Keratinocyte (primary cell): ENCODE data around the gene RGS6. TPM values are rescaled to one million over a fixed set of nuclear protein-coding genes. Genes with fewer than 3 reads are reported as not detected.

Experiments
- DNase-seq: peaks from one replicate; pipeline ENCODE4 v3.0.0-alpha.2; 2011; ENCODE audit warnings: low read depth, missing footprints, low spot score
- FAIRE-seq: peaks from 2 replicates; lab custom pipeline; 2011; peaks lifted over from hg19 to GRCh38; lab: Jason Lieb, UNC
- H2AFZ ChIP-seq: 2 replicates; pipeline ENCODE4 v1.6.0; 2012; ENCODE audit warnings: low read length, control low read depth, inconsistent platforms; ENCODE audit not compliant: control insufficient read depth
- H3K27ac ChIP-seq: 2 replicates; pipeline ENCODE4 v1.5.1; 2011; ENCODE audit warnings: low read length; ENCODE audit not compliant: control insufficient read depth, insufficient read depth
- H3K27me3 ChIP-seq: 3 replicates; pipeline ENCODE4 v1.6.0; 2011; ENCODE audit warnings: low read length; ENCODE audit not compliant: control insufficient read depth, insufficient read depth; ENCODE audit errors: extremely low read depth
- H3K36me3 ChIP-seq, 2 experiments: 2 replicates in 1 of 2; 3 replicates in 1 of 2; pipeline ENCODE4 v1.5.1; 2011; ENCODE audit warnings: low read length in 2 of 2, mild to moderate bottlenecking in 1 of 2; ENCODE audit not compliant: control insufficient read depth in 2 of 2, insufficient read depth in 2 of 2; ENCODE audit errors: extremely low read depth in 1 of 2
- H3K4me1 ChIP-seq: 3 replicates; pipeline ENCODE4 v1.5.1; 2011; ENCODE audit warnings: low read length; ENCODE audit not compliant: control insufficient read depth, insufficient read depth; ENCODE audit errors: extremely low read depth
- H3K4me2 ChIP-seq: 3 replicates; pipeline ENCODE4 v1.6.0; 2011; ENCODE audit warnings: low read depth, low read length; ENCODE audit not compliant: control insufficient read depth, insufficient read depth; ENCODE audit errors: extremely low read depth
- H3K4me3 ChIP-seq, 3 experiments: fragments of 200-600 bp in 1 of 3; sonication (generic) in 1 of 3; 2 replicates in 2 of 3; 3 replicates in 1 of 3; pipeline ENCODE4 v1.5.1; 2011 to 2016; ENCODE audit warnings: low read length in 3 of 3, mild to moderate bottlenecking in 3 of 3, control low read depth in 2 of 3, inconsistent platforms in 1 of 3, low read depth in 1 of 3, mixed read lengths in 1 of 3, mixed run types in 1 of 3, moderate library complexity in 1 of 3; ENCODE audit not compliant: control insufficient read depth in 2 of 3, insufficient read depth in 2 of 3; ENCODE audit errors: extremely low read depth in 1 of 3
- H3K79me2 ChIP-seq: 2 replicates; pipeline ENCODE4 v1.6.0; 2012; ENCODE audit warnings: low read length; ENCODE audit not compliant: control insufficient read depth, insufficient read depth
- H3K9ac ChIP-seq: 3 replicates; pipeline ENCODE4 v1.6.0; 2011; ENCODE audit warnings: low read length; ENCODE audit not compliant: control insufficient read depth, insufficient read depth; ENCODE audit errors: extremely low read depth
- H3K9me1 ChIP-seq: 3 replicates; pipeline ENCODE4 v1.6.0; 2011; ENCODE audit warnings: low read length; ENCODE audit not compliant: control insufficient read depth, insufficient read depth; ENCODE audit errors: extremely low read depth
- H3K9me3 ChIP-seq: 2 replicates; pipeline ENCODE4 v1.5.1; 2012; ENCODE audit warnings: low read depth, low read length; ENCODE audit not compliant: control insufficient read depth
- H4K20me1 ChIP-seq: 3 replicates; pipeline ENCODE4 v1.6.0; 2011; ENCODE audit warnings: low read length; ENCODE audit not compliant: control insufficient read depth, insufficient read depth; ENCODE audit errors: extremely low read depth
- EZH2 ChIP-seq: IDR thresholded peaks from one replicate; pipeline ENCODE4 v1.6.1; 2012; ENCODE audit warnings: inconsistent platforms, mild to moderate bottlenecking, low read length, moderate library complexity
- dilution Hi-C: fragments of 300-500 bp; cut with MboI; formaldehyde crosslinking; loops from one replicate; pipeline ENCODE4 v1.7.0; 2020; ENCODE audit warnings: low sequenced_read_pairs; ENCODE audit not compliant: extremely low pct_ligation_motif_present
- polyA plus RNA-seq, 5 experiments: library from polyadenylated mRNA; depleted of rRNA in 3 of 5; stranded (reverse) in 3 of 5; stranded (forward) in 1 of 5; unstranded in 1 of 5; fragments of >200 nt; gene quantifications; 1 replicate in 1 of 5; 2 replicates in 3 of 5; 3 replicates in 1 of 5; pipeline versions ENCODE4 v1.2.1 to v1.2.3, GENCODE V29; 2011 to 2012; ENCODE audit warnings: missing spikeins in 2 of 5, low read depth in 1 of 5, low replicate concordance in 1 of 5
- TF ChIP-seq, protein P1 (sequence below), 3 experiments: IDR thresholded peaks in 1 of 3; conservative IDR thresholded peaks in 1 of 3; optimal IDR thresholded peaks in 1 of 3; 2 replicates in 2 of 3; 3 replicates in 1 of 3; pipeline versions ENCODE3 to v1.5.1; 2011; ENCODE audit warnings: low read length in 3 of 3, mild to moderate bottlenecking in 3 of 3, moderate library complexity in 2 of 3, control low read depth in 1 of 3, inconsistent platforms in 1 of 3; ENCODE audit not compliant: insufficient read depth in 2 of 3; ENCODE audit errors: extremely low read depth in 1 of 3

The RGS6 gene
- polyA plus RNA-seq, 1 donor (not counting 4 experiments of a cell fraction or from before 2014, with no cell fraction given): not detected

DNA sequence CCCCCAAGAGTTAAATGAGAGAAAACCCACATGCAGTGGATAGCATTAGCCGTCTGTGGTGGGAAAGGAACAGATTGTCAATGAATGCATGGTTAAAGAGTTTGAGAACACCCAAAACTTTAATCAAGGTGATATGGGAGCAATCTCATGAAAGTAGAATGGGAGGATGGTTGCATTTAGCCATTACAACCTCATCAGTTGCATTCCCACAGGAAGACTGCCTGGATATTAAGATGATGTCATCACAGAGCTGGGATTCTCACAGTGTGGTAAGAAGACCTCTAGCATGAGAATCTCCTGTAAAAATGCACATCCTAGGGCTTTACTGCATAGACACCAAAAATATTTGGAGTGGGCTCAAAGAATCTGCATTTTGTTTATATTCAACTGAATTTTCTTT lies 284.9 kb downstream of the RGS6 start:
- TF ChIP-seq EZH2: no peak
- TF ChIP-seq, protein P1, sequence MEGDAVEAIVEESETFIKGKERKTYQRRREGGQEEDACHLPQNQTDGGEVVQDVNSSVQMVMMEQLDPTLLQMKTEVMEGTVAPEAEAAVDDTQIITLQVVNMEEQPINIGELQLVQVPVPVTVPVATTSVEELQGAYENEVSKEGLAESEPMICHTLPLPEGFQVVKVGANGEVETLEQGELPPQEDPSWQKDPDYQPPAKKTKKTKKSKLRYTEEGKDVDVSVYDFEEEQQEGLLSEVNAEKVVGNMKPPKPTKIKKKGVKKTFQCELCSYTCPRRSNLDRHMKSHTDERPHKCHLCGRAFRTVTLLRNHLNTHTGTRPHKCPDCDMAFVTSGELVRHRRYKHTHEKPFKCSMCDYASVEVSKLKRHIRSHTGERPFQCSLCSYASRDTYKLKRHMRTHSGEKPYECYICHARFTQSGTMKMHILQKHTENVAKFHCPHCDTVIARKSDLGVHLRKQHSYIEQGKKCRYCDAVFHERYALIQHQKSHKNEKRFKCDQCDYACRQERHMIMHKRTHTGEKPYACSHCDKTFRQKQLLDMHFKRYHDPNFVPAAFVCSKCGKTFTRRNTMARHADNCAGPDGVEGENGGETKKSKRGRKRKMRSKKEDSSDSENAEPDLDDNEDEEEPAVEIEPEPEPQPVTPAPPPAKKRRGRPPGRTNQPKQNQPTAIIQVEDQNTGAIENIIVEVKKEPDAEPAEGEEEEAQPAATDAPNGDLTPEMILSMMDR (optimal IDR thresholded peaks at IDR 0.05 in 1 of 3, IDR thresholded peaks at IDR 0.05 in 1 of 3, conservative IDR thresholded peaks at IDR 0.05 in 1 of 3; ENCODE audit: extremely low read depth in 1 of 3, insufficient read depth in 2 of 3, low read length in 3 of 3): no peak
- FAIRE-seq (no peak), DNase-seq (no peak)
- Histone ChIP-seq H3K27ac (no peak overlapping the region), H3K9me3 (no peaks in the 10 kb centered on the region), H3K79me2 (no peaks in the 10 kb centered on the region), H4K20me1 (no peaks in the 10 kb centered on the region), H3K36me3 (no peaks in the 10 kb centered on the region), H3K9me1 (no peaks in the 10 kb centered on the region), H2AFZ (no peak overlapping the region), H3K27me3 (no peaks in the 10 kb centered on the region), H3K9ac (no peak overlapping the region), H3K4me2 (no peak overlapping the region), H3K4me1 (no peaks in the 10 kb centered on the region), H3K4me3 (no peak overlapping the region)
- dilution Hi-C loops: no loop called here

DNA sequence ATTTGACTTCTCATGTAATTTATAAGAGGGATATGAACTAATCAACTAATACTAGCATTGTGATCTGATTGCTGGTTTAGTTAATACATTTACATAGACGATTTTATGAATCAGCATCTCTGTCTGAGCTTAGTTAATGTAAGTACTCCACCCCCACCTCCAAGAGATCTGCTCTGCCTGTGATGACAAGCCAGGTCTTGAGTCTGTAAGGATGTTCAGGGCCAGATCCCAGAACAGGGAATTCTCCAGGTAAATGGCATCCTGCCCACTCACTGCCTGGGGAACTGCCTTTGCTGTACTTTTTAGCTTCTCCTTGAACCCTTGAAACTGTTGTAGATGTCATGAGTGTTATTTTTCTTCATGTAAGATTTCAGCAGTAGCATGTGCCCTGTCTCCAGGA lies 289.8 kb downstream of the RGS6 start:
- Histone ChIP-seq H3K4me3 (no peak overlapping the region), H3K36me3 (no peaks in the 10 kb centered on the region), H4K20me1 (no peaks in the 10 kb centered on the region), H3K4me2 (no peak overlapping the region), H3K9me1 (no peaks in the 10 kb centered on the region), H3K4me1 (no peaks in the 10 kb centered on the region), H3K9me3 (no peaks in the 10 kb centered on the region), H3K79me2 (no peaks in the 10 kb centered on the region), H3K9ac (no peak overlapping the region), H2AFZ (no peak overlapping the region), H3K27ac (no peak overlapping the region), H3K27me3 (no peaks in the 10 kb centered on the region)
- DNase-seq (no peak), FAIRE-seq (no peak)
- TF ChIP-seq, protein P1 (optimal IDR thresholded peaks at IDR 0.05 in 1 of 3, IDR thresholded peaks at IDR 0.05 in 1 of 3, conservative IDR thresholded peaks at IDR 0.05 in 1 of 3; ENCODE audit: extremely low read depth in 1 of 3, insufficient read depth in 2 of 3, low read length in 3 of 3): no peak
- no peak for TF ChIP-seq EZH2
- dilution Hi-C loops: loop anchor here (5.0 kb wide), 1 partner anchor 35 kb away; no protein-coding TSS in a partner anchor
